Neural progenitor cell (in vitro differentiated cells): ENCODE results near the gene NHLH2. TPM values are rescaled to one million over a fixed set of nuclear protein-coding genes. Genes with fewer than 3 reads are reported as not detected.

Experiments
- DNase-seq: peaks from one replicate; pipeline ENCODE4 v3.0.0-alpha.2; 2016; ENCODE audit warnings: low spot score
- H2AFZ ChIP-seq: fragments of 200-600 bp; sonication (generic); replicated peaks from 2 replicates; pipeline ENCODE4 v1.6.1; 2016; ENCODE audit warnings: antibody characterized with exemption
- H3F3A ChIP-seq: fragments of 200-600 bp; sonication (generic); 2 replicates; pipeline ENCODE4 v1.6.1; 2016; ENCODE audit warnings: antibody characterized with exemption, low read depth
- H3K27ac ChIP-seq: fragments of 200-600 bp; sonication (generic); 2 replicates; pipeline ENCODE4 v1.5.1; 2016; ENCODE audit warnings: mild to moderate bottlenecking
- H3K27me3 ChIP-seq: fragments of 200-600 bp; sonication (generic); 2 replicates; pipeline ENCODE4 v1.6.1; 2016; ENCODE audit warnings: mild to moderate bottlenecking, moderate library complexity
- H3K36me3 ChIP-seq: fragments of 200-600 bp; sonication (generic); 2 replicates; pipeline ENCODE4 v1.5.1; 2016
- H3K4me1 ChIP-seq: fragments of 200-600 bp; sonication (generic); 2 replicates; pipeline ENCODE4 v1.6.1; 2016; ENCODE audit warnings: mixed run types
- H3K4me2 ChIP-seq: fragments of 200-600 bp; sonication (generic); 2 replicates; pipeline ENCODE4 v1.6.1; 2016
- H3K4me3 ChIP-seq: fragments of 200-600 bp; sonication (generic); 2 replicates; pipeline ENCODE4 v1.5.1; 2016
- H3K79me2 ChIP-seq: fragments of 200-600 bp; sonication (generic); 2 replicates; pipeline ENCODE4 v1.6.1; 2016; ENCODE audit warnings: low read depth
- H3K9ac ChIP-seq: fragments of 200-600 bp; sonication (generic); 2 replicates; pipeline ENCODE4 v1.6.1; 2016
- H3K9me3 ChIP-seq: fragments of 200-600 bp; sonication (generic); 2 replicates; pipeline ENCODE4 v1.5.1; 2016; ENCODE audit warnings: low read depth
- H4K20me1 ChIP-seq: fragments of 200-600 bp; sonication (generic); 2 replicates; pipeline ENCODE4 v1.6.1; 2016; ENCODE audit warnings: low read depth
- H3K27ac Mint-ChIP-seq: 3 replicates; pipeline ENCODE4 v1.8.0; 2021; ENCODE audit warnings: mixed read lengths
- H3K27me3 Mint-ChIP-seq: 2 replicates; pipeline ENCODE4 v1.8.0; 2022; ENCODE audit warnings: low read depth, mild to moderate bottlenecking, inconsistent platforms, moderate library complexity, mixed read lengths; ENCODE audit not compliant: insufficient read depth
- H3K36me3 Mint-ChIP-seq: 3 replicates; pipeline ENCODE4 v1.8.0; 2021; ENCODE audit warnings: mixed read lengths
- H3K4me1 Mint-ChIP-seq: 3 replicates; pipeline ENCODE4 v1.8.0; 2021; ENCODE audit warnings: mixed read lengths
- H3K4me3 Mint-ChIP-seq: 3 replicates; pipeline ENCODE4 v1.8.0; 2021; ENCODE audit warnings: mild to moderate bottlenecking, moderate library complexity, mixed read lengths
- H3K9me3 Mint-ChIP-seq: 3 replicates; pipeline ENCODE4 v1.8.0; 2020; ENCODE audit warnings: mixed read lengths
- CTCF ChIP-seq: fragments of 200-600 bp; sonication (generic); IDR thresholded peaks from 2 replicates; pipeline ENCODE4 v1.5.1; 2017; ENCODE audit warnings: antibody characterized with exemption, mild to moderate bottlenecking
- EZH2 ChIP-seq: fragments of 200-600 bp; sonication (generic); IDR thresholded peaks from 2 replicates; pipeline ENCODE4 v1.6.1; 2017; ENCODE audit warnings: antibody characterized with exemption, mild to moderate bottlenecking, moderate library complexity
- EZH2phosphoT487 ChIP-seq: fragments of 200-600 bp; sonication (generic); IDR thresholded peaks from 2 replicates; pipeline ENCODE4 v1.6.1; 2017; ENCODE audit warnings: antibody characterized with exemption
- total RNA-seq: library from RNA; depleted of rRNA; stranded (reverse); fragments of >200 nt; gene quantifications from 2 replicates; pipeline ENCODE4 v1.2.3, GENCODE V29; 2015; ENCODE audit warnings: low replicate concordance

The NHLH2 gene
- total RNA-seq, 1 donor from 2014 or later, result 0.17 TPM

- Mint-ChIP-seq H3K27ac (no peak overlapping the region), H3K27me3 (no peaks in the 10 kb centered on the region), H3K9me3 (no peaks in the 10 kb centered on the region), H3K4me1 (peaks cover 12% of the 10 kb centered on the region), H3K4me3 (no peak overlapping the region), H3K36me3 (no peaks in the 10 kb centered on the region)
- no peaks in the 10 kb centered on the region for H3K4me1 ChIP-seq
- H3K9ac ChIP-seq, result no peak overlapping the region
- H3F3A ChIP-seq, result no peaks in the 10 kb centered on the region
- DNase-seq, result no peak
- H3K4me3 ChIP-seq, result no peak overlapping the region
- H3K4me2 ChIP-seq, result no peak overlapping the region
- H3K27me3 ChIP-seq, result no peaks in the 10 kb centered on the region
- H3K79me2 ChIP-seq, result no peaks in the 10 kb centered on the region
- TF ChIP-seq EZH2 (no peak), EZH2phosphoT487 (no peak), CTCF (no peak)
- no peak overlapping the region for H2AFZ ChIP-seq
- no peaks in the 10 kb centered on the region for H4K20me1 ChIP-seq
- H3K27ac ChIP-seq, result no peak overlapping the region
- no peaks in the 10 kb centered on the region for H3K36me3 ChIP-seq
- H3K9me3 ChIP-seq, result no peaks in the 10 kb centered on the region
Measured at GRCh38 chr1:115882913-115883902, 42.3 kb upstream of the NHLH2 start.

- no peaks in the 10 kb centered on the region for H3K27me3 Mint-ChIP-seq
- Histone ChIP-seq H3K9ac (no peak overlapping the region), H3K4me1 (no peaks in the 10 kb centered on the region), H3K4me3 (no peak overlapping the region), H3F3A (no peaks in the 10 kb centered on the region), H3K4me2 (no peak overlapping the region), H3K9me3 (no peaks in the 10 kb centered on the region), H3K27ac (no peak overlapping the region), H3K36me3 (no peaks in the 10 kb centered on the region), H2AFZ (no peak overlapping the region), H4K20me1 (no peaks in the 10 kb centered on the region), H3K27me3 (no peaks in the 10 kb centered on the region), H3K79me2 (no peaks in the 10 kb centered on the region)
- no peaks in the 10 kb centered on the region for H3K9me3 Mint-ChIP-seq
- no peaks in the 10 kb centered on the region for H3K36me3 Mint-ChIP-seq
- no peak for DNase-seq
- no peak for TF ChIP-seq CTCF
- TF ChIP-seq EZH2phosphoT487, result no peak
- no peak for TF ChIP-seq EZH2
- H3K4me3 Mint-ChIP-seq, result no peak overlapping the region
- peaks cover 18% of the 10 kb centered on the region for H3K4me1 Mint-ChIP-seq
- H3K27ac Mint-ChIP-seq, result no peak overlapping the region
Measured at GRCh38 chr1:115880981-115881672, 40.2 kb upstream of the NHLH2 start.

GRCh38 chr1:115879977-115880376, 39.1 kb upstream of the NHLH2 start:
- H3K4me3 Mint-ChIP-seq, result no peak overlapping the region
- no peaks in the 10 kb centered on the region for H3F3A ChIP-seq
- no peaks in the 10 kb centered on the region for H3K4me1 ChIP-seq
- no peak overlapping the region for H3K27ac Mint-ChIP-seq
- H3K9ac ChIP-seq, result no peak overlapping the region
- TF ChIP-seq CTCF, result peak; percentile 38
- TF ChIP-seq EZH2phosphoT487, result no peak
- no peaks in the 10 kb centered on the region for H3K36me3 ChIP-seq
- H3K27ac ChIP-seq, result no peak overlapping the region
- H3K27me3 Mint-ChIP-seq, result no peaks in the 10 kb centered on the region
- H3K4me3 ChIP-seq, result no peak overlapping the region
- H3K9me3 Mint-ChIP-seq, result no peaks in the 10 kb centered on the region
- H3K27me3 ChIP-seq, result no peaks in the 10 kb centered on the region
- H3K9me3 ChIP-seq, result no peaks in the 10 kb centered on the region
- no peaks in the 10 kb centered on the region for H3K36me3 Mint-ChIP-seq
- no peak overlapping the region for H2AFZ ChIP-seq
- no peaks in the 10 kb centered on the region for H4K20me1 ChIP-seq
- H3K4me1 Mint-ChIP-seq, result peaks cover 18% of the 10 kb centered on the region
- no peaks in the 10 kb centered on the region for H3K79me2 ChIP-seq
- H3K4me2 ChIP-seq, result no peak overlapping the region
- DNase-seq, result peak; percentile 45
